HS-5 (cell line): ENCODE data around the gene PSME1.
A peak's percentile ranks its signal among the peaks of the same experiment; 100 is the strongest.

Experiments
- DNase-seq: peaks from one replicate; pipeline ENCODE4 v3.0.0-alpha.2; 2012; ENCODE audit warnings: low read depth

Gene PSME1

GRCh38 chr14:24147761-24148428 lies 11.9 kb downstream of the PSME1 start:
- DNase-seq, result no peak

GRCh38 chr14:24149302-24149969 lies 13.4 kb downstream of the PSME1 start:
- DNase-seq, result no peak

GRCh38 chr14:24150061-24150460 lies 14.1 kb downstream of the PSME1 start:
- no peak for DNase-seq

GRCh38 chr14:24150567-24150966 lies 14.6 kb downstream of the PSME1 start:
- DNase-seq, result no peak

- DNase-seq, result no peak
Observed at GRCh38 chr14:24150993-24151392, 15.0 kb downstream of the PSME1 start.

GRCh38 chr14:24151404-24152080 lies 15.5 kb downstream of the PSME1 start:
- DNase-seq, result no peak

- no peak for DNase-seq
Observed at GRCh38 chr14:24155100-24155499, 19.1 kb downstream of the PSME1 start.

- no peak for DNase-seq
Observed at GRCh38 chr14:24156840-24157239, 20.8 kb downstream of the PSME1 start.

- DNase-seq, result no peak
Observed at GRCh38 chr14:24157331-24157730, 21.3 kb downstream of the PSME1 start.

- DNase-seq, result no peak
Observed at GRCh38 chr14:24159777-24160498, 23.9 kb downstream of the PSME1 start.

GRCh38 chr14:24160499-24160849 lies 24.5 kb downstream of the PSME1 start:
- no peak for DNase-seq

- peak; percentile 84 for DNase-seq
Observed at GRCh38 chr14:24160850-24161804, 25.1 kb downstream of the PSME1 start, which contains the start of gene IRF9. Gene IRF9, plus strand, starts transcription at chr14:24161265. Its CDS starts 880 bp downstream, at chr14:24162145.

- no peak for DNase-seq
Observed at GRCh38 chr14:24162093-24162492, 26.1 kb downstream of the PSME1 start.

- no peak for DNase-seq
Observed at GRCh38 chr14:24164518-24164991, 28.6 kb downstream of the PSME1 start.

GRCh38 chr14:24165785-24166184 lies 29.8 kb downstream of the PSME1 start:
- no peak for DNase-seq

- no peak for DNase-seq
Observed at GRCh38 chr14:24167469-24168114, 31.6 kb downstream of the PSME1 start.

- no peak for DNase-seq
Observed at GRCh38 chr14:24171422-24172260, 35.6 kb downstream of the PSME1 start, which contains the start of gene REC8. Gene REC8, plus strand, starts transcription at chr14:24172080. Its CDS starts 473 bp downstream, at chr14:24172553.

- no peak for DNase-seq
Observed at GRCh38 chr14:24172261-24172860, 36.4 kb downstream of the PSME1 start.

- no peak for DNase-seq
Observed at GRCh38 chr14:24172871-24173281, 36.9 kb downstream of the PSME1 start.
